OCI-LY7 (cell line): Measurements from ENCODE around the gene DGKG. TPM values are rescaled to one million over a fixed set of nuclear protein-coding genes. Genes with fewer than 3 reads are reported as not detected.

Experiments used
- BruUV-seq: library from RNA; stranded (reverse); fragments of 400-500 nt; replicated peaks from 2 replicates; lab custom pipeline; 2021; lab: Mats Ljungman, UMichigan
- CTCF ChIA-PET: fragments of 300-600 bp; sonication (Branson Sonifier 250); formaldehyde crosslinking; loops from one replicate; lab custom pipeline; 2022; ENCODE audit warnings: antibody characterized with exemption; ENCODE audit not compliant: unreplicated experiment; lab: Charles Lee
- POLR2A ChIA-PET: fragments of 300-600 bp; sonication (Branson Sonifier 250); formaldehyde crosslinking; loops from one replicate; lab custom pipeline; 2022; ENCODE audit warnings: antibody characterized with exemption; lab: Charles Lee
- DNase-seq: peaks from one replicate; pipeline ENCODE4 v3.0.0-alpha.2; 2015; ENCODE audit warnings: low spot score
- H2AFZ ChIP-seq: fragments of 200-600 bp; sonication (generic), shearing (Covaris generic); 2 replicates; pipeline ENCODE4 v1.6.1; 2014; ENCODE audit warnings: mild to moderate bottlenecking, antibody characterized with exemption, low read length, moderate library complexity
- H3K27ac ChIP-seq: fragments of 200-600 bp; sonication (generic); 2 replicates; pipeline ENCODE4 v1.5.1; 2014; ENCODE audit warnings: mixed run types, low read depth, mild to moderate bottlenecking, moderate library complexity, low read length, inconsistent platforms; ENCODE audit not compliant: poor library complexity, severe bottlenecking
- H3K36me3 ChIP-seq: fragments of 200-600 bp; sonication (generic); 2 replicates; pipeline ENCODE4 v1.6.1; 2014; ENCODE audit warnings: mild to moderate bottlenecking, antibody characterized with exemption, low read length, moderate library complexity, mixed read lengths; ENCODE audit not compliant: insufficient read depth
- H3K4me1 ChIP-seq: fragments of 200-600 bp; sonication (generic); 2 replicates; pipeline ENCODE4 v1.5.1; 2014; ENCODE audit warnings: mild to moderate bottlenecking, low read length; ENCODE audit not compliant: insufficient read depth, poor library complexity, severe bottlenecking
- H3K4me2 ChIP-seq: fragments of 200-600 bp; sonication (generic); 2 replicates; pipeline ENCODE4 v1.6.1; 2014; ENCODE audit warnings: mild to moderate bottlenecking, low read length
- H3K4me3 ChIP-seq: fragments of 200-600 bp; sonication (generic); 2 replicates; pipeline ENCODE4 v1.5.1; 2014; ENCODE audit warnings: mild to moderate bottlenecking, low read depth, low read length; ENCODE audit not compliant: poor library complexity, severe bottlenecking
- H3K79me2 ChIP-seq: fragments of 200-600 bp; sonication (generic); 2 replicates; pipeline ENCODE4 v1.6.1; 2016; ENCODE audit warnings: low read depth, mild to moderate bottlenecking, low read length, moderate library complexity, mixed read lengths; ENCODE audit not compliant: insufficient read depth
- H3K9me2 ChIP-seq: fragments of 200-600 bp; sonication (generic); 2 replicates; pipeline ENCODE4 v1.6.1; 2016; ENCODE audit warnings: mild to moderate bottlenecking, low read length, mixed read lengths; ENCODE audit not compliant: insufficient read depth
- H3K9me3 ChIP-seq: fragments of 200-600 bp; sonication (generic); 2 replicates; pipeline ENCODE4 v1.6.1; 2014; ENCODE audit warnings: mild to moderate bottlenecking, mixed run types, low read length, mixed read lengths
- H4K20me1 ChIP-seq: fragments of 200-600 bp; sonication (generic); 2 replicates; pipeline ENCODE4 v1.6.1; 2014; ENCODE audit warnings: mild to moderate bottlenecking, antibody characterized with exemption, low read length, moderate library complexity, mixed read lengths; ENCODE audit not compliant: insufficient read depth
- CTCF ChIP-seq: fragments of 200-600 bp; sonication (generic); conservative IDR thresholded peaks from 2 replicates; pipeline ENCODE4 v1.5.1; 2014; ENCODE audit warnings: mild to moderate bottlenecking, antibody characterized with exemption, low read length, moderate library complexity, mixed read lengths
- EZH2phosphoT487 ChIP-seq: fragments of 200-600 bp; sonication (generic); IDR thresholded peaks from 2 replicates; pipeline ENCODE4 v1.6.1; 2018; ENCODE audit warnings: low read depth, borderline replicate concordance, mild to moderate bottlenecking, mixed run types, antibody characterized with exemption, low read length, moderate library complexity, mixed read lengths
- intact Hi-C: fragments of 100-400 bp; cut with micrococcal nuclease; formaldehyde crosslinking; loops from one replicate; pipeline ENCODE4 v1.10.0; 2022; ENCODE audit not compliant: unreplicated experiment
- total RNA-seq, 2 experiments: library from RNA; depleted of rRNA in 1 of 2; stranded (reverse); fragments of >200 nt in 1 of 2; shearing (Covaris generic) in 1 of 2; gene quantifications; 2 replicates each; pipeline ENCODE4 v1.2.3, GENCODE V29; 2014 to 2022

The DGKG gene
- total RNA-seq, 2 experiments from 2014 or later, result 0.06 TPM; not detected in 1

- Histone ChIP-seq H3K9me3 (no peaks in the 10 kb centered on the region), H3K4me2 (no peak overlapping the region), H3K9me2 (no peaks in the 10 kb centered on the region), H3K4me1 (peaks cover 21% of the 10 kb centered on the region), H3K4me3 (no peak overlapping the region), H2AFZ (no peak overlapping the region), H3K79me2 (no peaks in the 10 kb centered on the region), H4K20me1 (no peaks in the 10 kb centered on the region), H3K27ac (no peak overlapping the region), H3K36me3 (no peaks in the 10 kb centered on the region)
- BruUV-seq, result no TSS peak
- TF ChIP-seq CTCF, result no peak
- TF ChIP-seq EZH2phosphoT487, result no peak
- DNase-seq, result no peak
- ChIA-PET POLR2A (interaction anchor here (0.6 to 1.8 kb wide), 5 partner anchors 10 to 231 kb away, joined by 3 to 6 read pairs (median 3); no protein-coding TSS in a partner anchor), CTCF (no interaction called here)
- intact Hi-C loops, result no loop called here
Measured at GRCh38 chr3:186213946-186214345, 148.1 kb downstream of the DGKG start.

GRCh38 chr3:186212611-186213010, 149.4 kb downstream of the DGKG start:
- no peaks in the 10 kb centered on the region for H3K36me3 ChIP-seq
- H3K4me2 ChIP-seq, result no peak overlapping the region
- H3K79me2 ChIP-seq, result no peaks in the 10 kb centered on the region
- no TSS peak for BruUV-seq
- no peaks in the 10 kb centered on the region for H3K9me2 ChIP-seq
- ChIA-PET CTCF (no interaction called here), POLR2A (no interaction called here)
- intact Hi-C loops, result no loop called here
- H3K4me3 ChIP-seq, result no peak overlapping the region
- H3K9me3 ChIP-seq, result no peaks in the 10 kb centered on the region
- no peaks in the 10 kb centered on the region for H4K20me1 ChIP-seq
- H2AFZ ChIP-seq, result no peak overlapping the region
- TF ChIP-seq EZH2phosphoT487, result no peak
- TF ChIP-seq CTCF, result no peak
- peaks cover 25% of the 10 kb centered on the region for H3K4me1 ChIP-seq
- no peak overlapping the region for H3K27ac ChIP-seq
- DNase-seq, result no peak

GRCh38 chr3:186210852-186211500, 151.1 kb downstream of the DGKG start:
- no peaks in the 10 kb centered on the region for H3K9me2 ChIP-seq
- DNase-seq, result no peak
- POLR2A ChIA-PET, result no interaction called here
- BruUV-seq, result no TSS peak
- H3K4me2 ChIP-seq, result no peak overlapping the region
- CTCF ChIA-PET, result no interaction called here
- H3K9me3 ChIP-seq, result no peaks in the 10 kb centered on the region
- H3K4me1 ChIP-seq, result peaks cover 23% of the 10 kb centered on the region
- H3K36me3 ChIP-seq, result no peaks in the 10 kb centered on the region
- no peaks in the 10 kb centered on the region for H4K20me1 ChIP-seq
- H3K79me2 ChIP-seq, result no peaks in the 10 kb centered on the region
- no peak for TF ChIP-seq EZH2phosphoT487
- intact Hi-C loops, result no loop called here
- no peak overlapping the region for H2AFZ ChIP-seq
- H3K27ac ChIP-seq, result no peak overlapping the region
- H3K4me3 ChIP-seq, result no peak overlapping the region
